Endothelial cell of umbilical vein (primary cell): ENCODE results near the gene SENP5. TPM values are rescaled to one million over a fixed set of nuclear protein-coding genes. Genes with fewer than 3 reads are reported as not detected.

Experiments
- BruUV-seq: library from RNA; stranded (reverse); fragments of 400-500 nt; replicated peaks from 2 replicates; lab custom pipeline; 2021; lab: Mats Ljungman, UMichigan
- CTCF ChIA-PET: fragments of 300-600, 350-600 bp; sonication (Branson Sonifier 250); formaldehyde crosslinking; loops from one replicate; lab custom pipeline; 2021; ENCODE audit warnings: antibody characterized with exemption, inconsistent platforms; lab: Charles Lee
- POLR2A ChIA-PET: fragments of 300-600, 350-600 bp; sonication (Branson Sonifier 250); formaldehyde crosslinking; loops from one replicate; lab custom pipeline; 2021; ENCODE audit warnings: antibody characterized with exemption, inconsistent platforms; lab: Charles Lee
- DNase-seq: peaks from one replicate; pipeline ENCODE4 v3.0.0-alpha.2; 2011; ENCODE audit warnings: low read depth, low spot score
- FAIRE-seq: peaks from 2 replicates; lab custom pipeline; 2011; peaks lifted over from hg19 to GRCh38; lab: Jason Lieb, UNC
- H2AFZ ChIP-seq: 2 replicates; pipeline ENCODE4 v1.6.0; 2012; ENCODE audit warnings: low read depth, low read length, control low read depth, inconsistent platforms
- H3K27ac ChIP-seq: 2 replicates; pipeline ENCODE4 v1.5.1; 2011; ENCODE audit warnings: low read depth, mild to moderate bottlenecking, control low read depth, low read length, moderate library complexity; ENCODE audit not compliant: insufficient read depth
- H3K27me3 ChIP-seq, 2 experiments: 2 replicates each; pipeline versions ENCODE4 v1.6.0 to v1.6.1; 2011; ENCODE audit warnings: low read length in 2 of 2, mixed read lengths in 1 of 2; ENCODE audit not compliant: control insufficient read depth in 2 of 2, insufficient read depth in 2 of 2
- H3K36me3 ChIP-seq, 2 experiments: 2 replicates in 1 of 2; 3 replicates in 1 of 2; pipeline ENCODE4 v1.5.1; 2011; ENCODE audit warnings: low read length in 2 of 2, mild to moderate bottlenecking in 1 of 2, moderate library complexity in 1 of 2; ENCODE audit not compliant: control insufficient read depth in 2 of 2, insufficient read depth in 2 of 2; ENCODE audit errors: extremely low read depth in 1 of 2
- H3K4me1 ChIP-seq: 3 replicates; pipeline ENCODE4 v1.5.1; 2011; ENCODE audit warnings: mild to moderate bottlenecking, low read length; ENCODE audit not compliant: control insufficient read depth, insufficient read depth; ENCODE audit errors: extremely low read depth
- H3K4me2 ChIP-seq: 2 replicates; pipeline ENCODE4 v1.6.1; 2011; ENCODE audit warnings: low read length, control low read depth, mixed read lengths; ENCODE audit not compliant: insufficient read depth
- H3K4me3 ChIP-seq, 3 experiments: fragments of 200-600 bp in 1 of 3; sonication (generic), shearing (Covaris generic) in 1 of 3; replicated peaks in 1 of 3; 2 replicates each; pipeline ENCODE4 v1.5.1; 2011 to 2016; ENCODE audit warnings: control low read depth in 3 of 3, low read length in 3 of 3, mild to moderate bottlenecking in 2 of 3, inconsistent platforms in 1 of 3, low read depth in 1 of 3, moderate library complexity in 1 of 3; ENCODE audit not compliant: insufficient read depth in 1 of 3
- H3K79me2 ChIP-seq: 2 replicates; pipeline ENCODE4 v1.6.0; 2012; ENCODE audit warnings: low read length, inconsistent platforms; ENCODE audit not compliant: control insufficient read depth, insufficient read depth
- H3K9ac ChIP-seq: replicated peaks from 2 replicates; pipeline ENCODE3; 2011; ENCODE audit warnings: low read length, control low read depth; ENCODE audit not compliant: insufficient read depth; ENCODE audit errors: extremely low read depth
- H3K9me1 ChIP-seq: replicated peaks from 3 replicates; pipeline ENCODE4 v1.6.0; 2011; ENCODE audit warnings: mild to moderate bottlenecking, low read length; ENCODE audit not compliant: control insufficient read depth, insufficient read depth; ENCODE audit errors: extremely low read depth
- H3K9me3 ChIP-seq: replicated peaks from 2 replicates; pipeline ENCODE4 v1.5.1; 2012; ENCODE audit warnings: low read length, inconsistent platforms; ENCODE audit not compliant: control insufficient read depth, insufficient read depth
- H4K20me1 ChIP-seq: replicated peaks from 2 replicates; pipeline ENCODE3; 2011; ENCODE audit warnings: mild to moderate bottlenecking, low read length; ENCODE audit not compliant: control insufficient read depth, insufficient read depth; ENCODE audit errors: extremely low read depth
- CTCF ChIP-seq, 2 donors: IDR thresholded peaks; 1 replicate in 1 of 2; 2 replicates in 1 of 2; pipeline ENCODE4 v1.5.1; 2011; ENCODE audit warnings: low read length in 2 of 2, mild to moderate bottlenecking in 2 of 2, moderate library complexity in 2 of 2, control low read depth in 1 of 2, inconsistent platforms in 1 of 2, low read depth in 1 of 2; ENCODE audit not compliant: insufficient read depth in 1 of 2; ENCODE audit errors: extremely low read depth in 1 of 2
- EZH2 ChIP-seq: IDR thresholded peaks from 2 replicates; pipeline ENCODE4 v1.6.1; 2012; ENCODE audit warnings: borderline replicate concordance, low read depth, mild to moderate bottlenecking, moderate library complexity, low read length, inconsistent platforms; ENCODE audit not compliant: severe bottlenecking
- FOS ChIP-seq: IDR thresholded peaks from 2 replicates; pipeline ENCODE4 v1.6.1; 2011; ENCODE audit warnings: mild to moderate bottlenecking, low read length, moderate library complexity, borderline replicate concordance; ENCODE audit not compliant: insufficient read depth
- GATA2 ChIP-seq: IDR thresholded peaks from 2 replicates; pipeline ENCODE4 v1.7.0; 2011; ENCODE audit warnings: low read depth, mild to moderate bottlenecking, moderate library complexity, mixed read lengths, low read length; ENCODE audit not compliant: insufficient read length, insufficient read depth
- JUN ChIP-seq: IDR thresholded peaks from 2 replicates; pipeline ENCODE4 v1.6.1; 2011; ENCODE audit warnings: borderline replicate concordance, low read depth; ENCODE audit not compliant: insufficient read length, insufficient read depth
- MYC ChIP-seq: IDR thresholded peaks from one replicate; pipeline ENCODE4 v1.6.1; 2011; ENCODE audit warnings: mild to moderate bottlenecking, low read depth, low read length
- POLR2A ChIP-seq: IDR thresholded peaks from 2 replicates; pipeline ENCODE4 v1.6.1; 2012; ENCODE audit warnings: low read depth, mild to moderate bottlenecking, control low read depth, low read length
- POLR2AphosphoS5 ChIP-seq: IDR thresholded peaks from 2 replicates; pipeline ENCODE4 v1.6.1; 2012; ENCODE audit warnings: low read depth, mild to moderate bottlenecking, control low read depth, low read length, moderate library complexity; ENCODE audit not compliant: insufficient read depth
- dilution Hi-C: fragments of 300-500 bp; cut with MboI; formaldehyde crosslinking; loops from one replicate; pipeline ENCODE4 v1.15.0; 2019; ENCODE audit warnings: low sequenced_read_pairs; ENCODE audit not compliant: extremely low pct_ligation_motif_present
- intact Hi-C: fragments of 100-400 bp; cut with micrococcal nuclease; formaldehyde crosslinking; loops from one replicate; pipeline ENCODE4 v1.10.0; 2022
- polyA plus RNA-seq, 4 experiments: library from polyadenylated mRNA; depleted of rRNA in 3 of 4; stranded (reverse) in 3 of 4; unstranded in 1 of 4; fragments of >200 nt; gene quantifications; 2 replicates each; pipeline versions ENCODE4 v1.2.1 to v1.2.3, GENCODE V29; 2011 to 2012; ENCODE audit warnings: missing spikeins in 1 of 4
- total RNA-seq: library from RNA; stranded (reverse); gene quantifications from 2 replicates; pipeline ENCODE4 v1.2.3, GENCODE V29; 2021
- TF ChIP-seq, protein P1 (sequence below): IDR thresholded peaks from 2 replicates; pipeline ENCODE4 v1.6.1; 2011; ENCODE audit not compliant: insufficient read depth, insufficient read length

Gene SENP5
- total and polyA plus RNA-seq, 2 donors (not counting 3 experiments of a cell fraction or from before 2014, with no cell fraction given), result 7.9 to 33.5 TPM

GRCh38 chr3:196894557-196895295, 27.0 kb downstream of the SENP5 start:
- Histone ChIP-seq H4K20me1 (no peaks in the 10 kb centered on the region), H3K9ac (no peak overlapping the region), H3K4me2 (no peak overlapping the region), H3K27me3 (no peaks in the 10 kb centered on the region), H3K4me3 (no peak overlapping the region), H3K79me2 (peaks cover 52% of the 10 kb centered on the region), H2AFZ (no peak overlapping the region), H3K36me3 (no peaks in the 10 kb centered on the region), H3K27ac (no peak overlapping the region), H3K4me1 (no peaks in the 10 kb centered on the region), H3K9me3 (no peaks in the 10 kb centered on the region), H3K9me1 (no peaks in the 10 kb centered on the region)
- CTCF ChIA-PET, result interaction anchor here (1.3 kb wide), 1 partner anchor 20 kb away, joined by 3 read pairs; no protein-coding TSS in a partner anchor
- intact Hi-C loops (no loop called here), dilution Hi-C loops (no loop called here)
- POLR2A ChIA-PET, result interaction anchor here (0.7 kb wide), 1 partner anchor 14 kb away, joined by 5 read pairs; no protein-coding TSS in a partner anchor
- DNase-seq (no peak), FAIRE-seq (no peak)
- TF ChIP-seq POLR2AphosphoS5, result no peak
- no peak for TF ChIP-seq GATA2
- TF ChIP-seq CTCF (IDR thresholded peaks at IDR 0.05; ENCODE audit: extremely low read depth in 1 of 2, insufficient read depth in 1 of 2, low read depth in 1 of 2, low read length in 2 of 2), result no peak
- BruUV-seq, result no TSS peak

DNA sequence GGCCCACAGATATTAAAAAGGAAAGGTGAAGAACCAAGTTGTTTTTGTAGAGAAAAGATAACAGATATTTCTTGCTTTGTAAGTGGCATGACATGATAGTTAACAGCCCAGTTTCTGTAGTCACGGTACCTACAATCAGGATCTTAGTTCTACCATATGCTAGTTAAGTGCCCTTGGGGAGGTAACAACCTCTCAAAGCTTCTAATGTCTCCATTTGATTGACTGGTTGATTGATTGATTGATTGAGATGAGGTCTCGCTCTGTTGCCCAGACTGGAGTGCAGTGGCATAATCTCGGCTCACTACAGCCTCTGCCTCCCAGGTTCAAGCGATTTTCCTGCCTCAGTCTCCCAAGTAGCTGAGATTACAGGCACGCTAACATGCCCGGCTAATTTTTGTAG, 28.5 kb downstream of the SENP5 start:
- FAIRE-seq, result no peak
- H3K9ac ChIP-seq, result no peak overlapping the region
- H3K79me2 ChIP-seq, result peaks cover 39% of the 10 kb centered on the region

More for the DNA sequence above, 28.5 kb downstream of the SENP5 start:
- BruUV-seq, result no TSS peak
- Histone ChIP-seq H2AFZ (no peak overlapping the region), H3K36me3 (no peaks in the 10 kb centered on the region), H3K4me3 (no peak overlapping the region), H3K27me3 (no peaks in the 10 kb centered on the region), H3K27ac (no peak overlapping the region), H3K9me1 (no peaks in the 10 kb centered on the region), H4K20me1 (no peaks in the 10 kb centered on the region), H3K4me2 (no peak overlapping the region), H3K4me1 (no peaks in the 10 kb centered on the region), H3K9me3 (no peaks in the 10 kb centered on the region)
- POLR2A ChIA-PET, result no interaction called here
- CTCF ChIA-PET, result interaction anchor here (0.7 kb wide), 1 partner anchor 61 kb away, joined by 3 read pairs; no protein-coding TSS in a partner anchor
- dilution Hi-C loops, result no loop called here
- TF ChIP-seq FOS, result no peak
- TF ChIP-seq, protein P1, sequence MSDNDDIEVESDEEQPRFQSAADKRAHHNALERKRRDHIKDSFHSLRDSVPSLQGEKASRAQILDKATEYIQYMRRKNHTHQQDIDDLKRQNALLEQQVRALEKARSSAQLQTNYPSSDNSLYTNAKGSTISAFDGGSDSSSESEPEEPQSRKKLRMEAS, result no peak
- no peak for TF ChIP-seq MYC
- TF ChIP-seq POLR2AphosphoS5, result no peak
- no peak for TF ChIP-seq EZH2
- TF ChIP-seq JUN, result no peak
- no peak for TF ChIP-seq GATA2
- no peak for TF ChIP-seq CTCF (IDR thresholded peaks at IDR 0.05; ENCODE audit: extremely low read depth in 1 of 2, insufficient read depth in 1 of 2, low read depth in 1 of 2, low read length in 2 of 2)
- no peak for TF ChIP-seq POLR2A
- DNase-seq, result no peak
- intact Hi-C loops, result no loop called here
